Kasumi-1 (cell line): ENCODE measurements around the gene TMEM17.

ENCODE experiments used
- DNase-seq, 2 experiments: peaks; one replicate each; lab custom pipeline; 2025; lab: John Stamatoyannopoulos, UW

TMEM17 gene

GRCh38 chr2:62455957-62456692, 49.9 kb downstream of the TMEM17 start:
- DNase-seq: no peak

GRCh38 chr2:62453955-62454354, 52.0 kb downstream of the TMEM17 start:
- DNase-seq: no peak

DNA sequence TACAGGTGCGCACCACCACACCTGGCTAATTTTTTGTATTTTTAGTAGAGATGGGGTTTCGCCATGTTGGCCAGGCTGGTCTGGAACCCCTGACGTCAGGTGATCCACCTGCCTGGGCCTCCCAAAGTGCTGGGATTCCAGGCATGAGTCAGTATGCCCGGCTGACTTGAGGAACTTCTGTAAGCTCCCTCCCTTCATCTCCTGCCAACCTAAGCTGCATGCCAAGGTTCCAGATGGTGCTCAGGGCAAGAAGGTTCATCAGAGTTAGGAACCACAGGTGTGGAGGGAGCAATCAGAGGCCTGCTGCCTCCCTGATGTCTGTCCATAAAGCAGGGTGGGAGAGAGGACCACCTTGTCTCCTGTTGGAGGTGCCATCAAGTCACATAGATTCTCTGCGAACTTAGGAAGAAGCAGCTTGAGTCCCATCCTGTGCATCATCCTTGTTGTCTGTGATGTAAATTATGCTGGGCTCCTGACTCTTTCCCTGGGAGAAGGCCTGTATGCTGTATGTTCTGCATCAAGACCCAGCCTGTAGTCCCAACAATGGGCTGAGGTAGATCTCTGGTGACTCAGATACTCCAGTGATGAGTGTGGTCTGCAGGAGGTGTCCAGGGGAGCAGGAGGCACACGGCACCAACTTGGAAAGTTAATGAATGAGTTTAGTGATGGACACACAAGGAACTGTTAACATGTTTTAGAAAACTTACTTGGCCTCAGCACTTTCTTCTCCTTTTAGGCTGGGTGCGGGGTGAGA, 53.1 kb downstream of the TMEM17 start:
- DNase-seq: no peak

DNA sequence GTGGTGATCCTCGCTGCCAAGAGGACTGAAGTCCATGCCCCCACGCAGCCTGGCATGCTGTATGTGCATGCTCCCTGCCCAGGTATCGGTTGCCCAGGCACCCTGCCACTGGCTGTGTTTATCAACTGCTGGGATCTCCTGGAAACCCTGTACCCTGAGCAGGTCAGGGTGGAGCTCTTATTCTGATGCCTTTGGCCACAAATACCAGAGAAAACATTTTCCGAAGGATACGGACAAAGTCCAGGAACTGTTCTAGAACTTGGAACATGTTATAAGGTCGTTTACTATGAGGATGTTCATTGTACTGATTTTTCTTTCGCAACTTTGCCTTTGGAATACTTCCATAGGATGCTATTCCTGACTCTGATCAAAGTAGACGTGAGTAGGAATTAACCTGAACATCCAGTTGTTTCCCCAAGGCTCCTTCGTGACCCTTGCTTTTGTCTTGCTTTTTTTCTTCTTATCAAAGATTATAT, 55.2 kb downstream of the TMEM17 start:
- no peak for DNase-seq
